Right renal cortex interstitium (tissue), 3 donors: ENCODE measurements around the gene TENM4. TPM values are rescaled to one million over a fixed set of nuclear protein-coding genes. Genes with fewer than 3 reads are reported as not detected.

Experiments used
- DNase-seq, 3 donors: peaks; one replicate each; pipeline ENCODE4 v3.0.0-alpha.2; 2013; ENCODE audit warnings: low read depth in 3 of 3, low spot score in 2 of 3
- polyA plus RNA-seq, 3 donors: library from polyadenylated mRNA; unstranded; fragments of 120-200 nt; gene quantifications; one replicate each; pipeline ENCODE4 v1.2.1, GENCODE V29; 2013; ENCODE audit not compliant: insufficient read length in 3 of 3

TENM4 gene
- polyA plus RNA-seq, 3 donors: 20.2 to 22.7 (median 21.1) TPM

GRCh38 chr11:78742430-78742829 lies 698.4 kb downstream of the TENM4 start:
- no peak for DNase-seq

- no peak for DNase-seq
Observed at GRCh38 chr11:78741741-78742140, 699.1 kb downstream of the TENM4 start.

- DNase-seq: no peak
Observed at GRCh38 chr11:78740199-78741071, 700.4 kb downstream of the TENM4 start.

GRCh38 chr11:78737891-78738290 lies 702.9 kb downstream of the TENM4 start:
- DNase-seq: no peak

GRCh38 chr11:78737301-78737700 lies 703.5 kb downstream of the TENM4 start:
- DNase-seq: no peak

GRCh38 chr11:78735711-78736110 lies 705.1 kb downstream of the TENM4 start:
- DNase-seq: no peak

- DNase-seq: no peak
Observed at GRCh38 chr11:78733031-78733430, 707.8 kb downstream of the TENM4 start.

GRCh38 chr11:78732246-78732645 lies 708.6 kb downstream of the TENM4 start:
- DNase-seq: no peak

- no peak for DNase-seq
Observed at GRCh38 chr11:78731027-78731426, 709.8 kb downstream of the TENM4 start.

- DNase-seq: no peak
Observed at GRCh38 chr11:78730267-78730824, 710.5 kb downstream of the TENM4 start.

- no peak for DNase-seq
Observed at GRCh38 chr11:78727816-78728215, 713.0 kb downstream of the TENM4 start.

GRCh38 chr11:78725200-78725599 lies 715.6 kb downstream of the TENM4 start:
- no peak for DNase-seq

- no peak for DNase-seq
Observed at GRCh38 chr11:78722786-78723185, 718.0 kb downstream of the TENM4 start.

- no peak for DNase-seq
Observed at GRCh38 chr11:78720281-78720989, 720.4 kb downstream of the TENM4 start.

GRCh38 chr11:78717041-78717440 lies 723.8 kb downstream of the TENM4 start:
- DNase-seq: no peak

- DNase-seq: peak in 2 of 3 donors; percentile 23 to 32
Observed at GRCh38 chr11:78715639-78716311, 725.1 kb downstream of the TENM4 start.

- no peak for DNase-seq
Observed at GRCh38 chr11:78714539-78714938, 726.3 kb downstream of the TENM4 start.

GRCh38 chr11:78711735-78712134 lies 729.1 kb downstream of the TENM4 start:
- DNase-seq: no peak

GRCh38 chr11:78710417-78710816 lies 730.4 kb downstream of the TENM4 start:
- DNase-seq: no peak

GRCh38 chr11:78708388-78708787 lies 732.4 kb downstream of the TENM4 start:
- DNase-seq: no peak

GRCh38 chr11:78706551-78706950 lies 734.3 kb downstream of the TENM4 start:
- no peak for DNase-seq
